ENCODE measurements around the gene NUDT1. TPM values are rescaled to one million over a fixed set of nuclear protein-coding genes. Genes with fewer than 3 reads are reported as not detected.

Gene NUDT1
- 44.8 TPM for polyA plus RNA-seq (2013)

GRCh38 chr7:2241580-2242540, at the start of gene NUDT1, which contains the start of gene MRM2:
TSS of gene NUDT1 (plus strand) at chr7:2242226. CDS start at chr7:2244575, 2,349 bp downstream.
TSS of gene MRM2 (minus strand) at chr7:2242205. CDS start at chr7:2242169, 36 bp downstream.
- CTCF ChIA-PET = interaction anchor here (1.3 to 1.5 kb wide), 3 partner anchors 10 to 25 kb away, joined by 3 to 4 read pairs (median 3); no protein-coding TSS in a partner anchor

GRCh38 chr7:2192831-2193534, 49.0 kb upstream of the NUDT1 start:
- no peak overlapping the region for H3K4me3 ChIP-seq (ENCODE audit: control insufficient read depth in 1 of 7, extremely low read depth in 1 of 7, insufficient read depth in 4 of 7, low read depth in 2 of 7, low read length in 6 of 7)
- ChIA-PET CTCF (no interaction called here), POLR2A (interaction anchor here (0.6 kb wide), 1 partner anchor 16 kb away, joined by 3 read pairs; no protein-coding TSS in a partner anchor)
- no peak overlapping the region for H3K27ac ChIP-seq (ENCODE audit: insufficient read depth in 1 of 2, low read depth in 1 of 2, low read length in 2 of 2, poor library complexity in 1 of 2, severe bottlenecking in 2 of 2)
- 98% methylated on average over 15 of the region's 18 CpGs for WGBS (ENCODE audit: insufficient coverage)
- H3K36me3 ChIP-seq (ENCODE audit: control insufficient read depth in 4 of 4, insufficient read depth in 4 of 4, low read length in 3 of 4) = peaks cover 5 to 58% (median 25%) of the 10 kb centered on the region in 4 experiments
- no peak for DNase-seq
- H3K4me1 ChIP-seq (ENCODE audit: control extremely low read depth in 1 of 4, control insufficient read depth in 4 of 4, insufficient read depth in 4 of 4, low read length in 3 of 4) = no peaks in the 10 kb centered on the region
- peaks cover 0 to 22% (median 15%) of the 10 kb centered on the region in 5 experiments for H3K9me3 ChIP-seq (ENCODE audit: control extremely low read depth in 1 of 5, control insufficient read depth in 4 of 5, insufficient read depth in 2 of 5, low read depth in 1 of 5, low read length in 4 of 5)
- no peaks in the 10 kb centered on the region for H3K27me3 ChIP-seq (replicated peaks in 2 of 5; ENCODE audit: control insufficient read depth in 4 of 5, insufficient read depth in 5 of 5, low read length in 4 of 5)

More at GRCh38 chr7:2241580-2242540, at the start of gene NUDT1, which contains the start of gene MRM2:
- H3K4me3 ChIP-seq (ENCODE audit: control insufficient read depth in 1 of 7, extremely low read depth in 1 of 7, insufficient read depth in 4 of 7, low read depth in 2 of 7, low read length in 6 of 7) = peak within 1 kb of the TSS; percentile 83 to 93 (median 87)
- peaks cover 0 to 59% (median 54%) of the 10 kb centered on the region in 4 experiments for H3K4me1 ChIP-seq (ENCODE audit: control extremely low read depth in 1 of 4, control insufficient read depth in 4 of 4, insufficient read depth in 4 of 4, low read length in 3 of 4)
- POLR2A ChIA-PET = interaction anchor here (0.6 to 1.9 kb wide), 3 partner anchors 9 to 124 kb away, joined by 3 to 5 read pairs (median 3); partner anchors contain the start of gene MAD1L1
- peak in 1 of 3 donors; percentile 14 for DNase-seq
- H3K27me3 ChIP-seq (replicated peaks in 2 of 5; ENCODE audit: control insufficient read depth in 4 of 5, insufficient read depth in 5 of 5, low read length in 4 of 5) = no peaks in the 10 kb centered on the region
- H3K36me3 ChIP-seq (ENCODE audit: control insufficient read depth in 4 of 4, insufficient read depth in 4 of 4, low read length in 3 of 4) = peaks cover 2 to 33% (median 19%) of the 10 kb centered on the region in 4 experiments
- peak within 1 kb of the TSS; percentile 40 to 83 for H3K27ac ChIP-seq (ENCODE audit: insufficient read depth in 1 of 2, low read depth in 1 of 2, low read length in 2 of 2, poor library complexity in 1 of 2, severe bottlenecking in 2 of 2)
- under 1% methylated on average over 68 of the region's 81 CpGs for WGBS (ENCODE audit: insufficient coverage)
- no peaks in the 10 kb centered on the region for H3K9me3 ChIP-seq (ENCODE audit: control extremely low read depth in 1 of 5, control insufficient read depth in 4 of 5, insufficient read depth in 2 of 5, low read depth in 1 of 5, low read length in 4 of 5)

GRCh38 chr7:2193575-2194305, 48.3 kb upstream of the NUDT1 start:
- Histone ChIP-seq H3K27me3 (replicated peaks in 2 of 5; ENCODE audit: control insufficient read depth in 4 of 5, insufficient read depth in 5 of 5, low read length in 4 of 5) (no peaks in the 10 kb centered on the region), H3K4me3 (ENCODE audit: control insufficient read depth in 1 of 7, extremely low read depth in 1 of 7, insufficient read depth in 4 of 7, low read depth in 2 of 7, low read length in 6 of 7) (no peak overlapping the region), H3K27ac (ENCODE audit: insufficient read depth in 1 of 2, low read depth in 1 of 2, low read length in 2 of 2, poor library complexity in 1 of 2, severe bottlenecking in 2 of 2) (no peak overlapping the region), H3K36me3 (ENCODE audit: control insufficient read depth in 4 of 4, insufficient read depth in 4 of 4, low read length in 3 of 4) (peaks cover 7 to 59% (median 27%) of the 10 kb centered on the region in 4 experiments), H3K4me1 (ENCODE audit: control extremely low read depth in 1 of 4, control insufficient read depth in 4 of 4, insufficient read depth in 4 of 4, low read length in 3 of 4) (no peaks in the 10 kb centered on the region), H3K9me3 (ENCODE audit: control extremely low read depth in 1 of 5, control insufficient read depth in 4 of 5, insufficient read depth in 2 of 5, low read depth in 1 of 5, low read length in 4 of 5) (peaks cover 0 to 22% (median 14%) of the 10 kb centered on the region in 5 experiments)
- DNase-seq = no peak
- ChIA-PET CTCF (interaction anchor here (1.2 kb wide), 1 partner anchor 17 kb away, joined by 3 read pairs; no protein-coding TSS in a partner anchor), POLR2A (interaction anchor here (0.6 kb wide), 1 partner anchor 17 kb away, joined by 3 read pairs; no protein-coding TSS in a partner anchor)
- WGBS (ENCODE audit: insufficient coverage) = 99% methylated on average over 9 of the region's 19 CpGs

GRCh38 chr7:2195400-2196246, 46.4 kb upstream of the NUDT1 start:
- CTCF ChIA-PET = interaction anchor here (1.2 to 1.5 kb wide), 2 partner anchors 14 to 26 kb away, joined by 3 to 4 read pairs; no protein-coding TSS in a partner anchor
- no peak overlapping the region for H3K4me3 ChIP-seq (ENCODE audit: control insufficient read depth in 1 of 7, extremely low read depth in 1 of 7, insufficient read depth in 4 of 7, low read depth in 2 of 7, low read length in 6 of 7)
- H3K9me3 ChIP-seq (ENCODE audit: control extremely low read depth in 1 of 5, control insufficient read depth in 4 of 5, insufficient read depth in 2 of 5, low read depth in 1 of 5, low read length in 4 of 5) = peaks cover 0 to 12% (median 9%) of the 10 kb centered on the region in 5 experiments
- H3K36me3 ChIP-seq (ENCODE audit: control insufficient read depth in 4 of 4, insufficient read depth in 4 of 4, low read length in 3 of 4) = peaks cover 8 to 65% (median 36%) of the 10 kb centered on the region in 4 experiments
- no peak for DNase-seq
- H3K4me1 ChIP-seq (ENCODE audit: control extremely low read depth in 1 of 4, control insufficient read depth in 4 of 4, insufficient read depth in 4 of 4, low read length in 3 of 4) = no peaks in the 10 kb centered on the region
- no peak overlapping the region for H3K27ac ChIP-seq (ENCODE audit: insufficient read depth in 1 of 2, low read depth in 1 of 2, low read length in 2 of 2, poor library complexity in 1 of 2, severe bottlenecking in 2 of 2)
- H3K27me3 ChIP-seq (replicated peaks in 2 of 5; ENCODE audit: control insufficient read depth in 4 of 5, insufficient read depth in 5 of 5, low read length in 4 of 5) = no peaks in the 10 kb centered on the region
- POLR2A ChIA-PET = interaction anchor here (0.6 kb wide), 1 partner anchor 78 kb away, joined by 3 read pairs; no protein-coding TSS in a partner anchor
- over 99% methylated on average over 11 of the region's 13 CpGs for WGBS (ENCODE audit: insufficient coverage)

- WGBS (ENCODE audit: insufficient coverage) = 94% methylated on average over 31 of the region's 32 CpGs
- DNase-seq = no peak
- H3K9me3 ChIP-seq (ENCODE audit: control extremely low read depth in 1 of 5, control insufficient read depth in 4 of 5, insufficient read depth in 2 of 5, low read depth in 1 of 5, low read length in 4 of 5) = peaks cover 0 to 12% (median 9%) of the 10 kb centered on the region in 5 experiments
- peaks cover 8 to 73% (median 40%) of the 10 kb centered on the region in 4 experiments for H3K36me3 ChIP-seq (ENCODE audit: control insufficient read depth in 4 of 4, insufficient read depth in 4 of 4, low read length in 3 of 4)
- CTCF ChIA-PET = interaction anchor here (1.2 to 1.5 kb wide), 2 partner anchors 13 to 27 kb away, joined by 3 to 4 read pairs; no protein-coding TSS in a partner anchor
- H3K4me1 ChIP-seq (ENCODE audit: control extremely low read depth in 1 of 4, control insufficient read depth in 4 of 4, insufficient read depth in 4 of 4, low read length in 3 of 4) = no peaks in the 10 kb centered on the region
- POLR2A ChIA-PET = no interaction called here
- H3K27ac ChIP-seq (ENCODE audit: insufficient read depth in 1 of 2, low read depth in 1 of 2, low read length in 2 of 2, poor library complexity in 1 of 2, severe bottlenecking in 2 of 2) = no peak overlapping the region
- H3K27me3 ChIP-seq (replicated peaks in 2 of 5; ENCODE audit: control insufficient read depth in 4 of 5, insufficient read depth in 5 of 5, low read length in 4 of 5) = no peaks in the 10 kb centered on the region
- H3K4me3 ChIP-seq (ENCODE audit: control insufficient read depth in 1 of 7, extremely low read depth in 1 of 7, insufficient read depth in 4 of 7, low read depth in 2 of 7, low read length in 6 of 7) = no peak overlapping the region
Measured at GRCh38 chr7:2196381-2197378, 45.3 kb upstream of the NUDT1 start.

All from common myeloid progenitor, CD34-positive (primary cell).